Endodermal cell (in vitro differentiated cells): ENCODE measurements around the gene RNF146. TPM values are rescaled to one million over a fixed set of nuclear protein-coding genes. Genes with fewer than 3 reads are reported as not detected.

Source experiments
- DNase-seq: peaks from one replicate; pipeline ENCODE4 v3.0.0-alpha.2; 2017
- H3K27ac ChIP-seq: 2 replicates; pipeline ENCODE4 v1.5.1; 2013; ENCODE audit warnings: mild to moderate bottlenecking, low read depth, low read length, moderate library complexity
- H3K27me3 ChIP-seq: 2 replicates; pipeline ENCODE4 v1.6.1; 2013; ENCODE audit warnings: mild to moderate bottlenecking, low read length, moderate library complexity; ENCODE audit not compliant: insufficient read depth, control insufficient read depth, poor library complexity, severe bottlenecking
- H3K36me3 ChIP-seq: 2 replicates; pipeline ENCODE4 v1.7.0; 2013; ENCODE audit warnings: mild to moderate bottlenecking, low read length, moderate library complexity; ENCODE audit not compliant: control insufficient read depth, insufficient read depth
- H3K4me1 ChIP-seq: one replicate; pipeline ENCODE4 v1.7.0; 2013; ENCODE audit warnings: low read length; ENCODE audit not compliant: control insufficient read depth, insufficient read depth
- H3K4me3 ChIP-seq: 2 replicates; pipeline ENCODE4 v1.5.1; 2013; ENCODE audit warnings: mild to moderate bottlenecking, low read length, moderate library complexity
- H3K9ac ChIP-seq: 2 replicates; pipeline ENCODE4 v1.6.1; 2013; ENCODE audit warnings: mild to moderate bottlenecking, low read length, moderate library complexity; ENCODE audit not compliant: poor library complexity, severe bottlenecking; ENCODE audit errors: extremely low read depth
- H3K9me3 ChIP-seq: 2 replicates; pipeline ENCODE4 v1.6.1; 2013; ENCODE audit warnings: mild to moderate bottlenecking, low read length, moderate library complexity; ENCODE audit not compliant: control insufficient read depth
- H3K27ac Mint-ChIP-seq: 2 replicates; pipeline ENCODE4 v1.8.0; 2020; ENCODE audit warnings: mixed read lengths
- H3K27me3 Mint-ChIP-seq: 2 replicates; pipeline ENCODE4 v1.8.0; 2021; ENCODE audit warnings: mild to moderate bottlenecking, mixed read lengths; ENCODE audit not compliant: insufficient read depth
- H3K36me3 Mint-ChIP-seq: 2 replicates; pipeline ENCODE4 v1.8.0; 2020; ENCODE audit warnings: low read depth, mixed read lengths
- H3K4me1 Mint-ChIP-seq: 2 replicates; pipeline ENCODE4 v1.8.0; 2020; ENCODE audit warnings: mixed read lengths
- H3K4me3 Mint-ChIP-seq: 2 replicates; pipeline ENCODE4 v1.8.0; 2020; ENCODE audit warnings: mild to moderate bottlenecking, moderate library complexity, mixed read lengths
- H3K9me3 Mint-ChIP-seq: 2 replicates; pipeline ENCODE4 v1.8.0; 2020; ENCODE audit warnings: mild to moderate bottlenecking, mixed read lengths
- CTCF ChIP-seq: fragments of 200-600 bp; sonication (generic); conservative IDR thresholded peaks from 2 replicates; pipeline ENCODE4 v1.5.0; 2021; ENCODE audit warnings: antibody characterized with exemption, mild to moderate bottlenecking
- WGBS, 2 experiments: methylation state at CpG; one replicate each; pipeline versions ENCODE4 v1.1.5 to v1.1.7; 2013; ENCODE audit warnings: missing lambda C conversion rate in 2 of 2, mixed read lengths in 1 of 2; ENCODE audit not compliant: insufficient coverage in 1 of 2, insufficient read length in 1 of 2; 5-methylcytosine and 5-hydroxymethylcytosine counted together
- total RNA-seq, 2 donors: library from RNA; stranded (reverse); fragmentation: NEBNext Ultra II Directional in 1 of 2; extraction: Animal tissue kit (Norgen Biotek cat#: 25700) in 1 of 2; gene quantifications; 2 replicates in 1 of 2; 3 replicates in 1 of 2; pipeline ENCODE4 v1.2.1, GENCODE V29; 2021

RNF146 gene
- total RNA-seq, 2 donors from 2014 or later, result 43.9 to 44.6 TPM

- no peaks in the 10 kb centered on the region for H3K9me3 ChIP-seq
- H3K9me3 Mint-ChIP-seq, result no peaks in the 10 kb centered on the region
- H3K4me3 Mint-ChIP-seq, result no peak overlapping the region
- H3K36me3 Mint-ChIP-seq, result peaks cover 35% of the 10 kb centered on the region
- no peaks in the 10 kb centered on the region for H3K4me1 ChIP-seq
- H3K4me1 Mint-ChIP-seq, result peaks cover 18% of the 10 kb centered on the region
- no peaks in the 10 kb centered on the region for H3K27me3 ChIP-seq
- H3K9ac ChIP-seq, result no peak overlapping the region
- H3K4me3 ChIP-seq, result no peak overlapping the region
- WGBS, 2 experiments, result 95 to 100% methylated on average over 4 to 5 of the region's 5 CpGs
- no peak for TF ChIP-seq CTCF
- no peaks in the 10 kb centered on the region for H3K27me3 Mint-ChIP-seq
- no peak overlapping the region for H3K27ac Mint-ChIP-seq
- no peak for DNase-seq
- H3K36me3 ChIP-seq, result peaks cover 66% of the 10 kb centered on the region
- H3K27ac ChIP-seq, result no peak overlapping the region
Measured at GRCh38 chr6:127289934-127290333, 23.3 kb downstream of the RNF146 start.

- Mint-ChIP-seq H3K27ac (peak overlapping the region; percentile 56), H3K36me3 (peaks cover 34% of the 10 kb centered on the region), H3K4me3 (no peak overlapping the region), H3K27me3 (no peaks in the 10 kb centered on the region), H3K9me3 (no peaks in the 10 kb centered on the region), H3K4me1 (peaks cover 18% of the 10 kb centered on the region)
- no peak for TF ChIP-seq CTCF
- no peaks in the 10 kb centered on the region for H3K4me1 ChIP-seq
- no peaks in the 10 kb centered on the region for H3K9me3 ChIP-seq
- 74 to 83% methylated on average over 3 to 4 of the region's 4 CpGs for WGBS, 2 experiments
- no peak for DNase-seq
- H3K4me3 ChIP-seq, result no peak overlapping the region
- H3K9ac ChIP-seq, result no peak overlapping the region
- H3K36me3 ChIP-seq, result peaks cover 62% of the 10 kb centered on the region
- H3K27me3 ChIP-seq, result no peaks in the 10 kb centered on the region
- H3K27ac ChIP-seq, result peak overlapping the region; percentile 36
Measured at GRCh38 chr6:127290391-127291265, 24.0 kb downstream of the RNF146 start.

DNA sequence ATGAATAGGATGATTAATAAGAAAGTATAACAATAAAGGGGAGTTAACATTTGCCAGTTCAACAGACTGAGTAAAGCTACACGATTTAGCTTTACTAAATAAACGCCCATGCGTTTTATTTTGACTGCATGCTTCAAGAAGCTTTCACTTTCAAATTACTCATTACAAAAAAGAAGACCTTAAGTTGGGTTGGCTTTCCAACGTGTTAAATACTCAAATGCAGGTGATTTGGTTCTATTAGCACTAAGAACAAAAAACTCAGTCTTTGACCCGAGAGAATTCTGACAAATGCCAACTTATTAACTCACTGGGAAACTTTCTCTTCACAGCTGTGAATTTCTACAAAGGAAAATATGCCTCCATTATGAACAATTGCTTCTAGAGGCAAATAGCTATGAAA is 24.8 kb downstream of the RNF146 start:
- Mint-ChIP-seq H3K27me3 (no peaks in the 10 kb centered on the region), H3K4me3 (no peak overlapping the region), H3K4me1 (peaks cover 18% of the 10 kb centered on the region), H3K27ac (peak overlapping the region; percentile 15), H3K36me3 (peaks cover 35% of the 10 kb centered on the region), H3K9me3 (no peaks in the 10 kb centered on the region)
- no peak overlapping the region for H3K27ac ChIP-seq
- peaks cover 62% of the 10 kb centered on the region for H3K36me3 ChIP-seq
- H3K4me1 ChIP-seq, result no peaks in the 10 kb centered on the region
- no peak overlapping the region for H3K9ac ChIP-seq
- no peak for TF ChIP-seq CTCF
- no peak for DNase-seq
- H3K27me3 ChIP-seq, result no peaks in the 10 kb centered on the region
- no peaks in the 10 kb centered on the region for H3K9me3 ChIP-seq
- H3K4me3 ChIP-seq, result no peak overlapping the region
- 62 to 70% methylated on average over 2 to 5 of the region's 5 CpGs for WGBS, 2 experiments
